HEK293 (cell line): ENCODE results near the gene ANGPTL4.

Experiments used
- EGR2 ChIP-seq: fragments of 450-650 bp; formaldehyde crosslinking; IDR thresholded peaks from 2 replicates; pipeline ENCODE4 v1.5.1; 2016; ENCODE audit warnings: low read depth, missing biosample characterization, missing genetic modification characterization
- GLI4 ChIP-seq: fragments of 450-650 bp; formaldehyde crosslinking; IDR thresholded peaks from 2 replicates; pipeline ENCODE4 v1.5.1; 2016; ENCODE audit warnings: missing biosample characterization, missing genetic modification characterization
- MEIS1 ChIP-seq: sonication (generic); formaldehyde crosslinking; IDR thresholded peaks from 2 replicates; pipeline ENCODE4 v1.8.1; 2022; ENCODE audit warnings: missing genetic modification reagents, mild to moderate bottlenecking, borderline replicate concordance
- OVOL3 ChIP-seq: fragments of 450-650 bp; formaldehyde crosslinking; IDR thresholded peaks from 2 replicates; pipeline ENCODE4 v1.5.1; 2016; ENCODE audit warnings: missing biosample characterization, missing genetic modification characterization
- SP2 ChIP-seq: fragments of 450-650 bp; formaldehyde crosslinking; IDR thresholded peaks from 2 replicates; pipeline ENCODE4 v1.5.1; 2016; ENCODE audit warnings: missing biosample characterization, missing genetic modification characterization
- YY2 ChIP-seq: fragments of 450-650 bp; formaldehyde crosslinking; IDR thresholded peaks from 2 replicates; pipeline ENCODE4 v1.5.1; 2016; ENCODE audit warnings: missing biosample characterization, missing genetic modification characterization
- ZBTB17 ChIP-seq: fragments of 450-650 bp; formaldehyde crosslinking; IDR thresholded peaks from 2 replicates; pipeline ENCODE4 v1.5.1; 2016; ENCODE audit warnings: missing biosample characterization, missing genetic modification characterization
- ZBTB20 ChIP-seq: fragments of 450-650 bp; formaldehyde crosslinking; IDR thresholded peaks from 2 replicates; pipeline ENCODE4 v1.5.1; 2016; ENCODE audit warnings: missing biosample characterization, missing genetic modification characterization
- ZNF10 ChIP-seq: fragments of 450-650 bp; formaldehyde crosslinking; IDR thresholded peaks from 2 replicates; pipeline ENCODE4 v1.5.1; 2017; ENCODE audit warnings: missing biosample characterization, missing genetic modification characterization
- ZNF157 ChIP-seq: fragments of 450-650 bp; formaldehyde crosslinking; IDR thresholded peaks from 2 replicates; pipeline ENCODE4 v1.5.1; 2016; ENCODE audit warnings: missing biosample characterization, missing genetic modification characterization
- ZNF174 ChIP-seq: fragments of 450-650 bp; formaldehyde crosslinking; IDR thresholded peaks from 2 replicates; pipeline ENCODE4 v1.5.0; 2017; ENCODE audit warnings: missing biosample characterization, mild to moderate bottlenecking, missing genetic modification characterization
- ZNF19 ChIP-seq: fragments of 450-650 bp; formaldehyde crosslinking; IDR thresholded peaks from 2 replicates; pipeline ENCODE4; 2016; ENCODE audit warnings: missing biosample characterization, missing genetic modification characterization, low read depth
- ZNF211 ChIP-seq: fragments of 450-650 bp; formaldehyde crosslinking; IDR thresholded peaks from 2 replicates; pipeline ENCODE4 v1.5.1; 2016; ENCODE audit warnings: low read depth, missing biosample characterization, missing genetic modification characterization
- ZNF214 ChIP-seq: fragments of 450-650 bp; formaldehyde crosslinking; IDR thresholded peaks from 2 replicates; pipeline ENCODE4 v1.5.1; 2017; ENCODE audit warnings: missing biosample characterization, mild to moderate bottlenecking, missing genetic modification characterization, borderline replicate concordance
- ZNF311 ChIP-seq: fragments of 450-650 bp; formaldehyde crosslinking; IDR thresholded peaks from 2 replicates; pipeline ENCODE4 v1.5.1; 2017; ENCODE audit warnings: missing biosample characterization, missing genetic modification characterization, borderline replicate concordance
- ZNF426 ChIP-seq: fragments of 450-650 bp; formaldehyde crosslinking; IDR thresholded peaks from 2 replicates; pipeline ENCODE4 v1.5.1; 2017; ENCODE audit warnings: missing biosample characterization, missing genetic modification characterization, mild to moderate bottlenecking, inconsistent platforms, moderate library complexity
- ZNF544 ChIP-seq: fragments of 450-650 bp; formaldehyde crosslinking; IDR thresholded peaks from 2 replicates; pipeline ENCODE4 v1.5.0; 2017; ENCODE audit warnings: missing biosample characterization, missing genetic modification characterization
- ZNF549 ChIP-seq: fragments of 450-650 bp; IDR thresholded peaks from 2 replicates; pipeline ENCODE4 v1.5.1; 2018; ENCODE audit warnings: missing biosample characterization, missing genetic modification characterization, mild to moderate bottlenecking, inconsistent platforms, moderate library complexity
- ZNF555 ChIP-seq: fragments of 450-650 bp; formaldehyde crosslinking; conservative IDR thresholded peaks from 2 replicates; pipeline ENCODE4 v1.5.1; 2017; ENCODE audit warnings: missing biosample characterization, mild to moderate bottlenecking, missing genetic modification characterization, inconsistent platforms
- ZNF624 ChIP-seq: fragments of 450-650 bp; formaldehyde crosslinking; IDR thresholded peaks from 2 replicates; pipeline ENCODE4 v1.5.1; 2017; ENCODE audit warnings: missing biosample characterization, missing genetic modification characterization
- ZNF629 ChIP-seq: fragments of 450-650 bp; formaldehyde crosslinking; IDR thresholded peaks from 2 replicates; pipeline ENCODE4 v1.5.1; 2017; ENCODE audit warnings: missing biosample characterization, missing genetic modification characterization
- ZNF658 ChIP-seq: fragments of 450-650 bp; formaldehyde crosslinking; IDR thresholded peaks from 2 replicates; pipeline ENCODE4; 2016; ENCODE audit warnings: missing biosample characterization, missing genetic modification characterization
- ZNF670 ChIP-seq: fragments of 450-650 bp; formaldehyde crosslinking; IDR thresholded peaks from 2 replicates; pipeline ENCODE4 v1.5.1; 2016; ENCODE audit warnings: missing biosample characterization, missing genetic modification characterization, low read depth
- ZNF707 ChIP-seq: fragments of 450-650 bp; formaldehyde crosslinking; IDR thresholded peaks from 2 replicates; pipeline ENCODE4 v1.5.1; 2016; ENCODE audit warnings: missing biosample characterization, missing genetic modification characterization
- ZNF768 ChIP-seq: fragments of 450-650 bp; formaldehyde crosslinking; IDR thresholded peaks from 2 replicates; pipeline ENCODE4 v1.5.1; 2018; ENCODE audit warnings: missing biosample characterization, mild to moderate bottlenecking, missing genetic modification characterization
- ZNF792 ChIP-seq: fragments of 450-650 bp; formaldehyde crosslinking; IDR thresholded peaks from 2 replicates; pipeline ENCODE4 v1.5.1; 2016; ENCODE audit warnings: missing biosample characterization, missing genetic modification characterization
- TF ChIP-seq, protein P1 (sequence below): fragments of 450-650 bp; formaldehyde crosslinking; IDR thresholded peaks from 2 replicates; pipeline ENCODE4 v1.5.1; 2016; ENCODE audit warnings: missing biosample characterization, missing genetic modification characterization
- TF ChIP-seq, protein P2 (sequence below): fragments of 450-650 bp; formaldehyde crosslinking; IDR thresholded peaks from 2 replicates; pipeline ENCODE4 v1.5.1; 2017; ENCODE audit warnings: missing biosample characterization, mild to moderate bottlenecking, missing genetic modification characterization, moderate library complexity
- TF ChIP-seq, protein P3 (sequence below): fragments of 450-650 bp; formaldehyde crosslinking; IDR thresholded peaks from 2 replicates; pipeline ENCODE4 v1.5.1; 2016; ENCODE audit warnings: missing biosample characterization, missing genetic modification characterization, borderline replicate concordance
- TF ChIP-seq, protein P4 (sequence below): fragments of 450-650 bp; formaldehyde crosslinking; optimal IDR thresholded peaks from 2 replicates; pipeline ENCODE3; 2016; ENCODE audit warnings: missing biosample characterization, mild to moderate bottlenecking, missing genetic modification characterization
- TF ChIP-seq, protein P5 (sequence below): fragments of 450-650 bp; formaldehyde crosslinking; conservative IDR thresholded peaks from 2 replicates; pipeline ENCODE4 v1.5.1; 2016; ENCODE audit warnings: low read depth, missing biosample characterization, missing genetic modification characterization

The ANGPTL4 gene

DNA sequence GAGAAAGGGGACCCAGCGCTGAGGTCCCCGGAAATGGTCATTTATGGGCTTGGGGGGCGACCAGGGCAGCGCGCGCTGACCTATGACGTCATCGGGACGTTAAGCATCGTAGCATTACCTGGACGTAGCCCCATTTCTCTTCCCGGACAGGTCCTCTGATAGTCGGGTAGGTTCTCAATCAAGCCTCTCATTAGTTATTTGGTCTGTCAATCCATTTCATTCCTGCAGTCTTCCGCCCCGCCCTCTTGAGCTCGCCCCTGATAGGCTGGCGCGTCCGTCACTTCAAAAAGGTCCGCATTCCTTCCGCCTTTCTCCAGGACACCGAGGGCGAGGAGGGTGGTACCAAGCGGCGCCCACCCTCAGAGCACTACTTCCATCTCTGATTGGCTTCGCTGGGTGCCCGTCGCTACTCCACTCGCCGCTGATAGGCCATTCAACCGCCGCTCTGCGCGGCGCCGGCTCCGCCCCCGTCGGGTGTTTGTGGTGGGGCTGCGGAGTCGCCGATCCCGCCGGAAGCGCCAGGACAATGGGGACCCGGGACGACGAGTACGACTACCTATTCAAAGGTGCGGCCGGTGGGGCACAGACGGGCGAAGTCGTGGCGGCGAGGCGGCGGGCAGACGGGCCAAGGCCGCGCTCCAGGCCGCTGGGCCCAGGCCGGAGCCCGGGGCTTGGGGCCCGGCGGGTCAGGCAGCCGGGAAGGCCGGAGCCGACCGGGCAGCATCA is 26.1 kb downstream of the ANGPTL4 start, which contains the start of gene RAB11B (continued):
- TF ChIP-seq ZNF211, result no peak
- TF ChIP-seq EGR2 (tag by site-specific recombination), result peak; percentile 46
- peak; percentile 100 for TF ChIP-seq ZNF629 (tag by site-specific recombination)
- TF ChIP-seq ZNF214 (tag by site-specific recombination), result no peak
- TF ChIP-seq ZNF544 (tag by site-specific recombination), result no peak
- no peak for TF ChIP-seq ZNF707 (tag by site-specific recombination)
- TF ChIP-seq ZNF792, result no peak
- no peak for TF ChIP-seq ZNF624 (tag by site-specific recombination)
- TF ChIP-seq ZNF19 (tag by site-specific recombination), result no peak
- TF ChIP-seq ZNF670 (tag by site-specific recombination), result no peak
- TF ChIP-seq, protein P1, sequence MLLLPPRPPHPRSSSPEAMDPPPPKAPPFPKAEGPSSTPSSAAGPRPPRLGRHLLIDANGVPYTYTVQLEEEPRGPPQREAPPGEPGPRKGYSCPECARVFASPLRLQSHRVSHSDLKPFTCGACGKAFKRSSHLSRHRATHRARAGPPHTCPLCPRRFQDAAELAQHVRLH (tag by site-specific recombination), result peak; percentile 99
- TF ChIP-seq ZNF549 (tag by site-specific recombination), result no peak
- TF ChIP-seq ZNF10 (tag by site-specific recombination), result peak; percentile 13; the same call in 1 of the 2 replicates
- TF ChIP-seq ZNF658 (tag by site-specific recombination), result no peak
- peak; percentile 73 for TF ChIP-seq ZBTB17 (tag by site-specific recombination)
- TF ChIP-seq ZNF174 (tag by site-specific recombination), result no peak
- TF ChIP-seq ZBTB20 (tag by site-specific recombination), result peak; percentile 51; the same call in 1 of the 2 replicates
- TF ChIP-seq GLI4 (tag by site-specific recombination), result no peak
- no peak for TF ChIP-seq ZNF426 (tag by site-specific recombination)
- TF ChIP-seq YY2 (tag by site-specific recombination), result no peak
- no peak for TF ChIP-seq ZNF311
- TF ChIP-seq ZNF157 (tag by site-specific recombination), result no peak
- TF ChIP-seq, protein P2, sequence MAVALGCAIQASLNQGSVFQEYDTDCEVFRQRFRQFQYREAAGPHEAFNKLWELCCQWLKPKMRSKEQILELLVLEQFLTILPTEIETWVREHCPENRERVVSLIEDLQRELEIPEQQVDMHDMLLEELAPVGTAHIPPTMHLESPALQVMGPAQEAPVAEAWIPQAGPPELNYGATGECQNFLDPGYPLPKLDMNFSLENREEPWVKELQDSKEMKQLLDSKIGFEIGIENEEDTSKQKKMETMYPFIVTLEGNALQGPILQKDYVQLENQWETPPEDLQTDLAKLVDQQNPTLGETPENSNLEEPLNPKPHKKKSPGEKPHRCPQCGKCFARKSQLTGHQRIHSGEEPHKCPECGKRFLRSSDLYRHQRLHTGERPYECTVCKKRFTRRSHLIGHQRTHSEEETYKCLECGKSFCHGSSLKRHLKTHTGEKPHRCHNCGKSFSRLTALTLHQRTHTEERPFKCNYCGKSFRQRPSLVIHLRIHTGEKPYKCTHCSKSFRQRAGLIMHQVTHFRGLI, result no peak; the same call in 1 of the 2 replicates
- TF ChIP-seq, protein P3, sequence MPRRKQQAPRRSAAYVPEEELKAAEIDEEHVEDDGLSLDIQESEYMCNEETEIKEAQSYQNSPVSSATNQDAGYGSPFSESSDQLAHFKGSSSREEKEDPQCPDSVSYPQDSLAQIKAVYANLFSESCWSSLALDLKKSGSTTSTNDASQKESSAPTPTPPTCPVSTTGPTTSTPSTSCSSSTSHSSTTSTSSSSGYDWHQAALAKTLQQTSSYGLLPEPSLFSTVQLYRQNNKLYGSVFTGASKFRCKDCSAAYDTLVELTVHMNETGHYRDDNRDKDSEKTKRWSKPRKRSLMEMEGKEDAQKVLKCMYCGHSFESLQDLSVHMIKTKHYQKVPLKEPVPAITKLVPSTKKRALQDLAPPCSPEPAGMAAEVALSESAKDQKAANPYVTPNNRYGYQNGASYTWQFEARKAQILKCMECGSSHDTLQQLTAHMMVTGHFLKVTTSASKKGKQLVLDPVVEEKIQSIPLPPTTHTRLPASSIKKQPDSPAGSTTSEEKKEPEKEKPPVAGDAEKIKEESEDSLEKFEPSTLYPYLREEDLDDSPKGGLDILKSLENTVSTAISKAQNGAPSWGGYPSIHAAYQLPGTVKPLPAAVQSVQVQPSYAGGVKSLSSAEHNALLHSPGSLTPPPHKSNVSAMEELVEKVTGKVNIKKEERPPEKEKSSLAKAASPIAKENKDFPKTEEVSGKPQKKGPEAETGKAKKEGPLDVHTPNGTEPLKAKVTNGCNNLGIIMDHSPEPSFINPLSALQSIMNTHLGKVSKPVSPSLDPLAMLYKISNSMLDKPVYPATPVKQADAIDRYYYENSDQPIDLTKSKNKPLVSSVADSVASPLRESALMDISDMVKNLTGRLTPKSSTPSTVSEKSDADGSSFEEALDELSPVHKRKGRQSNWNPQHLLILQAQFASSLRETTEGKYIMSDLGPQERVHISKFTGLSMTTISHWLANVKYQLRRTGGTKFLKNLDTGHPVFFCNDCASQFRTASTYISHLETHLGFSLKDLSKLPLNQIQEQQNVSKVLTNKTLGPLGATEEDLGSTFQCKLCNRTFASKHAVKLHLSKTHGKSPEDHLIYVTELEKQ, result peak; percentile 86
- no peak for TF ChIP-seq ZNF555 (tag by site-specific recombination)
- TF ChIP-seq, protein P4, sequence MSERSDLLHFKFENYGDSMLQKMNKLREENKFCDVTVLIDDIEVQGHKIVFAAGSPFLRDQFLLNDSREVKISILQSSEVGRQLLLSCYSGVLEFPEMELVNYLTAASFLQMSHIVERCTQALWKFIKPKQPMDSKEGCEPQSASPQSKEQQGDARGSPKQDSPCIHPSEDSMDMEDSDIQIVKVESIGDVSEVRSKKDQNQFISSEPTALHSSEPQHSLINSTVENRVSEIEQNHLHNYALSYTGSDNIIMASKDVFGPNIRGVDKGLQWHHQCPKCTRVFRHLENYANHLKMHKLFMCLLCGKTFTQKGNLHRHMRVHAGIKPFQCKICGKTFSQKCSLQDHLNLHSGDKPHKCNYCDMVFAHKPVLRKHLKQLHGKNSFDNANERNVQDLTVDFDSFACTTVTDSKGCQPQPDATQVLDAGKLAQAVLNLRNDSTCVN (tag by site-specific recombination), result peak; percentile 87
- no peak for TF ChIP-seq ZNF768 (tag by site-specific recombination)
- TF ChIP-seq, protein P5, sequence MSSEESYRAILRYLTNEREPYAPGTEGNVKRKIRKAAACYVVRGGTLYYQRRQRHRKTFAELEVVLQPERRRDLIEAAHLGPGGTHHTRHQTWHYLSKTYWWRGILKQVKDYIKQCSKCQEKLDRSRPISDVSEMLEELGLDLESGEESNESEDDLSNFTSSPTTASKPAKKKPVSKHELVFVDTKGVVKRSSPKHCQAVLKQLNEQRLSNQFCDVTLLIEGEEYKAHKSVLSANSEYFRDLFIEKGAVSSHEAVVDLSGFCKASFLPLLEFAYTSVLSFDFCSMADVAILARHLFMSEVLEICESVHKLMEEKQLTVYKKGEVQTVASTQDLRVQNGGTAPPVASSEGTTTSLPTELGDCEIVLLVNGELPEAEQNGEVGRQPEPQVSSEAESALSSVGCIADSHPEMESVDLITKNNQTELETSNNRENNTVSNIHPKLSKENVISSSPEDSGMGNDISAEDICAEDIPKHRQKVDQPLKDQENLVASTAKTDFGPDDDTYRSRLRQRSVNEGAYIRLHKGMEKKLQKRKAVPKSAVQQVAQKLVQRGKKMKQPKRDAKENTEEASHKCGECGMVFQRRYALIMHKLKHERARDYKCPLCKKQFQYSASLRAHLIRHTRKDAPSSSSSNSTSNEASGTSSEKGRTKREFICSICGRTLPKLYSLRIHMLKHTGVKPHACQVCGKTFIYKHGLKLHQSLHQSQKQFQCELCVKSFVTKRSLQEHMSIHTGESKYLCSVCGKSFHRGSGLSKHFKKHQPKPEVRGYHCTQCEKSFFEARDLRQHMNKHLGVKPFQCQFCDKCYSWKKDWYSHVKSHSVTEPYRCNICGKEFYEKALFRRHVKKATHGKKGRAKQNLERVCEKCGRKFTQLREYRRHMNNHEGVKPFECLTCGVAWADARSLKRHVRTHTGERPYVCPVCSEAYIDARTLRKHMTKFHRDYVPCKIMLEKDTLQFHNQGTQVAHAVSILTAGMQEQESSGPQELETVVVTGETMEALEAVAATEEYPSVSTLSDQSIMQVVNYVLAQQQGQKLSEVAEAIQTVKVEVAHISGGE (tag by site-specific recombination), result peak; percentile 70
- no peak for TF ChIP-seq MEIS1 (CRISPR knock-in tag)
- peak; percentile 100 for TF ChIP-seq SP2 (tag by site-specific recombination)
- no peak for TF ChIP-seq OVOL3
